DND-41 (cell line): Measurements from ENCODE around the gene AQP5.

Source experiments
- EZH2 ChIP-seq: IDR thresholded peaks from 3 replicates; pipeline ENCODE4 v1.6.1; 2012; ENCODE audit warnings: borderline replicate concordance, low read depth, mild to moderate bottlenecking, moderate library complexity, low read length, inconsistent platforms; ENCODE audit not compliant: severe bottlenecking
- TF ChIP-seq, protein P1 (sequence below): IDR thresholded peaks from 2 replicates; pipeline ENCODE4 v1.5.1; 2012; ENCODE audit warnings: borderline replicate concordance, low read length, moderate library complexity, mild to moderate bottlenecking; ENCODE audit not compliant: poor library complexity, severe bottlenecking; ENCODE audit errors: extremely low read depth

DNA sequence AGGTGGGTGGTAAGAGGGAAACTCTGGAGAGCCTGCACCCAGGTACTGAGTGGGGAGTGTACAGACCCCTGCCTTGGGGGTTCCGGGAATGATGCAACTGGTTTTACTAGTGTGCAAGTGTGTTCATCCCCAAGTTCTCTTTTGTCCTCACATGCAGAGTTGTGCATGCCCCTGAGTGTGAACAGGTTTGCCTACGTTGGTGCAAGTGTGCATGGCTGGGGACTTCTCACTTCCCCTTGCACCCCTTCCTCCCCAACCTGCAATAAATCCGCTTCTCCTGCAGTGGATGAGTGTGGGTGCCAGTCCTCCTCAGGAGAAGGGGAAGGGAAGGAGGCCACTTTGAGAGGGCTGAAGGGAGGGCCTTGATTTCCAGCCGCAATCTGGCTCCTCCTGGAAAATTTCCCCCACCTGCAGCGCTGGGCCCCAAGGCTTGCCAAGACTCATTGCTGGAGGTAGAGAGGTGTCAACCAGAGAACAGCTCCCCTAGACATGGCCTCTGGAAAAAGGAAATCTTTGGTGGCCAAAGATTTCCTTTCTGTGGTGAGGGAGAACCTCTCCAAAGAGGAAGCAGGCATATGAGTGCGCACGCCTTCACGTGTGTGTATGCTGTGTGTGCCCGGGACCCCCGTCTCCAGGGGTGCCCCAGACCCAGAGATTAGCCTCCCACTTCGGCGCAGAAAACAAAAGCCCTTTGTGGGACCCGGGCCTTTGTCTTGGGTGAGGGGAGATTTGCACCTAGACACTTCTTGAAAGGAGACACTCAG, 5.6 kb upstream of the AQP5 start:
- TF ChIP-seq, protein P1, sequence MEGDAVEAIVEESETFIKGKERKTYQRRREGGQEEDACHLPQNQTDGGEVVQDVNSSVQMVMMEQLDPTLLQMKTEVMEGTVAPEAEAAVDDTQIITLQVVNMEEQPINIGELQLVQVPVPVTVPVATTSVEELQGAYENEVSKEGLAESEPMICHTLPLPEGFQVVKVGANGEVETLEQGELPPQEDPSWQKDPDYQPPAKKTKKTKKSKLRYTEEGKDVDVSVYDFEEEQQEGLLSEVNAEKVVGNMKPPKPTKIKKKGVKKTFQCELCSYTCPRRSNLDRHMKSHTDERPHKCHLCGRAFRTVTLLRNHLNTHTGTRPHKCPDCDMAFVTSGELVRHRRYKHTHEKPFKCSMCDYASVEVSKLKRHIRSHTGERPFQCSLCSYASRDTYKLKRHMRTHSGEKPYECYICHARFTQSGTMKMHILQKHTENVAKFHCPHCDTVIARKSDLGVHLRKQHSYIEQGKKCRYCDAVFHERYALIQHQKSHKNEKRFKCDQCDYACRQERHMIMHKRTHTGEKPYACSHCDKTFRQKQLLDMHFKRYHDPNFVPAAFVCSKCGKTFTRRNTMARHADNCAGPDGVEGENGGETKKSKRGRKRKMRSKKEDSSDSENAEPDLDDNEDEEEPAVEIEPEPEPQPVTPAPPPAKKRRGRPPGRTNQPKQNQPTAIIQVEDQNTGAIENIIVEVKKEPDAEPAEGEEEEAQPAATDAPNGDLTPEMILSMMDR = no peak
- no peak for TF ChIP-seq EZH2
